GM12892 (cell line): ENCODE results near the gene LY6G6D.

Source experiments
- POLR2A ChIP-seq: IDR thresholded peaks from 2 replicates; pipeline ENCODE4 v1.6.1; 2011; ENCODE audit warnings: low read depth, low read length, control low read depth
- POLR2AphosphoS5 ChIP-seq: IDR thresholded peaks from 2 replicates; pipeline ENCODE4 v1.6.1; 2011; ENCODE audit warnings: low read depth, low read length, control low read depth

DNA sequence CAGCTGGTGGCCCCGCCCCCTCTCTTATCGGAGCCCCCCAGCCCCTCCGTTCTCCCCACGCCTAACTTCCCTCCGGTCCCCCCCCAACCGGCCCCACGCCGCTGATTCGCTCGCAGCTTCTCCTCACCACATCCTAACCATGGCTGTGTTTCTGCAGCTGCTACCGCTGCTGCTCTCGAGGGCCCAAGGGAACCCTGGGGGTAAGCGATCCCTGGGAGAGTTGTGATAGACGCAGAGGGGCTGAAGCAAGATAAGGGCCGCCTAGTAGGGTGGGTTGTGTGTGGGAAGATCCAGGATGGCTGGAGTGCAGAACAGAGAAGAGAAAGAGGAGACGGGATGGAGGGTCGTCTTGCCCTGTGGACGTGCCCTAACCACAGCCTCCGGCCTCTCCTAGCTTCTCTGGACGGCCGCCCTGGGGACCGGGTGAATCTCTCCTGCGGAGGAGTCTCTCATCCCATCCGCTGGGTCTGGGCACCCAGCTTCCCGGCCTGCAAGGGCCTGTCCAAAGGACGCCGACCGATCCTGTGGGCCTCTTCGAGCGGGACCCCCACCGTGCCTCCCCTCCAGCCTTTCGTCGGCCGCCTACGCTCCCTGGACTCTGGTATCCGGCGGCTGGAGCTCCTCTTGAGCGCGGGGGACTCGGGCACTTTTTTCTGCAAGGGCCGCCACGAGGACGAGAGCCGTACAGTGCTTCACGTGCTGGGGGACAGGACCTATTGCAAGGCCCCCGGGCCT lies 8.3 kb downstream of the LY6G6D start, which contains the start of gene MPIG6B:
- TF ChIP-seq POLR2AphosphoS5, result no peak
- no peak for TF ChIP-seq POLR2A
